GM19099 (cell line): ENCODE measurements around the gene CSF1.

Experiments
- POLR2A ChIP-seq: IDR thresholded peaks from 3 replicates; pipeline ENCODE4 v1.6.1; 2011; ENCODE audit warnings: low read depth; ENCODE audit not compliant: insufficient read length; ENCODE audit errors: extremely low read depth

Gene CSF1

DNA sequence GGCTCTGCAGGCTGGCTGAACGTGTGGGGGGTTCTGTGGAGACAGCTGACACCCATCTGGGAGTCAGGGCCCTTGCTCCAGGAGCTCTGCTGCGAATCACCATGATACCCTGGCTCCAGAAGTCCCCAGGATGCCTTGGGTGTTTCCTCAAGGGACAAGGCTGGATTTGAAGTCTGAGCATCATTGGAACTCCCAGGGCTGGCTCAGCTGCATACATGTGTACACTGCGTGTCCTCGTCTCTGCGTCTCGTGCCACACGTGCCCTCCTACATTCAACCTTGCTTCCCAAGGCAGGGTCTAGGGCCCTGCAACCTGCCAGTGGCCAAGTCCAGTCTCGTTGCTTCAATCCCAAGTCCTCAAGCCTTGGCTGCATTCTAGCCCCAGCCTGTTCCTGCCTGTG is 11.7 kb downstream of the CSF1 start:
- TF ChIP-seq POLR2A = no peak

DNA sequence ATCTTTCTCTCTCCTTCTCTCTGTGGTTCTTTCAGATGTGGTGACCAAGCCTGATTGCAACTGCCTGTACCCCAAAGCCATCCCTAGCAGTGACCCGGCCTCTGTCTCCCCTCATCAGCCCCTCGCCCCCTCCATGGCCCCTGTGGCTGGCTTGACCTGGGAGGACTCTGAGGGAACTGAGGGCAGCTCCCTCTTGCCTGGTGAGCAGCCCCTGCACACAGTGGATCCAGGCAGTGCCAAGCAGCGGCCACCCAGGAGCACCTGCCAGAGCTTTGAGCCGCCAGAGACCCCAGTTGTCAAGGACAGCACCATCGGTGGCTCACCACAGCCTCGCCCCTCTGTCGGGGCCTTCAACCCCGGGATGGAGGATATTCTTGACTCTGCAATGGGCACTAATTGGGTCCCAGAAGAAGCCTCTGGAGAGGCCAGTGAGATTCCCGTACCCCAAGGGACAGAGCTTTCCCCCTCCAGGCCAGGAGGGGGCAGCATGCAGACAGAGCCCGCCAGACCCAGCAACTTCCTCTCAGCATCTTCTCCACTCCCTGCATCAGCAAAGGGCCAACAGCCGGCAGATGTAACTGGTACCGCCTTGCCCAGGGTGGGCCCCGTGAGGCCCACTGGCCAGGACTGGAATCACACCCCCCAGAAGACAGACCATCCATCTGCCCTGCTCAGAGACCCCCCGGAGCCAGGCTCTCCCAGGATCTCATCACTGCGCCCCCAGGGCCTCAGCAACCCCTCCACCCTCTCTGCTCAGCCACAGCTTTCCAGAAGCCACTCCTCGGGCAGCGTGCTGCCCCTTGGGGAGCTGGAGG is 12.7 kb downstream of the CSF1 start:
- no peak for TF ChIP-seq POLR2A

DNA sequence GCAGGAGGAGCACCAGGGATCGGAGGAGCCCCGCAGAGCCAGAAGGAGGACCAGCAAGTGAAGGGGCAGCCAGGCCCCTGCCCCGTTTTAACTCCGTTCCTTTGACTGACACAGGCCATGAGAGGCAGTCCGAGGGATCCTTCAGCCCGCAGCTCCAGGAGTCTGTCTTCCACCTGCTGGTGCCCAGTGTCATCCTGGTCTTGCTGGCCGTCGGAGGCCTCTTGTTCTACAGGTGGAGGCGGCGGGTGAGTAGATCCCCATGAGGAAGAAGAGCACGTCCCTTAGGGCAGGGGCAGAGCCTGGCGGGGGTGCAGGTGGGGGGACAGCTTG is 13.3 kb downstream of the CSF1 start:
- no peak for TF ChIP-seq POLR2A

DNA sequence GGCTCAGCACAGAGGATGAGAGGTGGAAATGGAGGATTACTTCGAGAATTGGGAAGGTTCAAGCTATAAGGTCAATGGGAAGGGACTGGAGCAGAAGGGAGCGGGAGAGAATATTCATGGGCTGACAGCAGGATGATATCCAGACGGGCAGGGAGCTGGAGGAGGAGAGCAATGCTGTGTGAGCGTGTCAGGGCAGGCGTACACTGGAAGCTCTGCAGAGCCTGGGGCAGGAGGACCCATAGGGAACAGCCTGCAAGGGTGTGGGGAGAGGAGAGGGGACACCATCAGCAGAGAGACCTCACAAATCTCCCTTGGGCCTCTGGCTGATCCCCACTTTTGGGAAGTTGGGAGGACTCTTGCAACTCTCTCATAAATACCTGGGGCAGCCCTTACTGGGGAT is 13.7 kb downstream of the CSF1 start:
- no peak for TF ChIP-seq POLR2A

DNA sequence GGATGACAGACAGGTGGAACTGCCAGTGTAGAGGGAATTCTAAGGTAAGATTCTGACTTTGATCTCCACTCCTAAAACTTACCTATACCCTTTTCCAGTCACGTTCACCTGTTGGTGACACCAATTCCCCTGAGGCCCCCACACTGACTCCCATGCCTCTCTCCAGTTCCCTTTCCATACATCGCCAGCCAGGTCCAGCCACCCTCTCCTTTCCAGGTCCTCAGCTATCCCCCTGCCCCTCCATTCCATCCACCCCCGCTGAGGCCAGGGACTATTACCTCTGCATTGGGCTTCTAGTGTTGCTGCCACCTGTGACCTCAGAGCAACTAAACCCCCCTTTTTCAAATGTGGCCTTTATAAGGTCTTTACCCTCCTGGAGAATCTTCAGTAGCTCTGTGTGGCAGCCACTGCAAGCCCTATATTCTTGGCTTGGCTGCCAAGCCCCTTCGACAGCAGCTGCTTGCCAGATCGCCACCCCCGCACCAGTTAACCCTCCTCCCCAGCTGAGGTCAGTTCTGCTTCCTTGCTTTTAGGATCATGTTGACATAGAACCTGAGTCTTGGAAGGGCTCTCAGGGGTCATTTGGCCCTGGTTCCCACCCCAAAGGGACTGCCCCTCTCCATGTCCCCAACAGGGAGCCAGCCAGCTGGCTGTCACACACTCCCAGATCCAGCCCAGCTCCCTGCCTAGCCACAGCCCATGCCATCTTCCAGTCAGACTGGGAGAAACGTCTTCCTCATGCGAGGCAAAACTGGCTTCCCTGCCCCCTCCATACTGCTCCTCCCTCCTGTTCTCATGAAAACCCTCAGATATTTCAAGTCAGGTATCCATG is 14.7 kb downstream of the CSF1 start:
- no peak for TF ChIP-seq POLR2A

DNA sequence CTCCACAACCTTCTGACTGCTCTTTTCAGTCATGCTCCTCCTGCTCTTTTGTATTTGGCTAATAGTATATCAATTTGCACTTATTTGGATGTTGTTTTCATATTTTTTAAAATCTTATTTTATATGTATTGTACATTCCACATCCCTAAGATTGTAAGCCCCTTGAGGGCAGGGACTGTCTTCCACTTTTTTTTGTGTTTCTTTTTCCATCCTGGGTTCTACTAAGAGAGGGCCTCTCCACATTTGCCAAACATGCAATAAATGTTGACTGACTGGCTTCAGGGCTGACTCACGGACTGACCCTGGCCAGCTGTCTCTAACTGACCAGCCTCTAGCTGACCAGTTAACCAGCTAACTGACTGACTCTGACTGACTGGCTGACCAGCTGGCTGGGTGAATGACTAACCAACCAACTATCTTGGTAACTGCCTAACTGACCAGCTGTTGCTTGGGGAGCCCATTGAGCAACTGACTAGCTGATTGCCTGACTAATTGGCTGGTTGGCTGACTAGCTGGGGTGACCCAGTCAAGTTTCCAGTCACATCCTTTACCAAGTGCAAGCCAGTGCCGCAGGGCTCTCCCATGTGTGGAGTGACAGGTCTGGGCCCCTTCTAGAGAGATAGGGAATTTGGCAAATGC is 16.1 kb downstream of the CSF1 start:
- TF ChIP-seq POLR2A = no peak

DNA sequence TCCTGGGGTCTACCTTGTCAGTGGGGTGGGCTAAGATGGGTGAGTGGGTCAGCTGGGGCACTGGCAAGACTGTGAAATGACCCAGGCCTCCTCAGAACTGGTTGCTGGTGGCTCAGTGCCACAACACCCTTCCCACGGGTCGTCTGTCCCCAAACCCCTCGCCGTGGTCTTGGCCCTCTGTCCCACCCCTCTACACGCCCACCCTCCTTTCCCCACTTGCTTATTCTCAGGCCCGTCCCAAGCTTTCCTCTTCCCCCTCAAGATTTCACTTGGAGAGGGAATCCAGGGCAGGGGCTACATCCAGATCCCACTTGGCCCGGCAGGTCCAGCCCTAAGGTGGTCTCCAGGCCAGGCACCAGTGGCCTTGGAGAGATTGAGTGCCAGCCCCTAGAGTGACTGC is 16.7 kb downstream of the CSF1 start:
- no peak for TF ChIP-seq POLR2A

DNA sequence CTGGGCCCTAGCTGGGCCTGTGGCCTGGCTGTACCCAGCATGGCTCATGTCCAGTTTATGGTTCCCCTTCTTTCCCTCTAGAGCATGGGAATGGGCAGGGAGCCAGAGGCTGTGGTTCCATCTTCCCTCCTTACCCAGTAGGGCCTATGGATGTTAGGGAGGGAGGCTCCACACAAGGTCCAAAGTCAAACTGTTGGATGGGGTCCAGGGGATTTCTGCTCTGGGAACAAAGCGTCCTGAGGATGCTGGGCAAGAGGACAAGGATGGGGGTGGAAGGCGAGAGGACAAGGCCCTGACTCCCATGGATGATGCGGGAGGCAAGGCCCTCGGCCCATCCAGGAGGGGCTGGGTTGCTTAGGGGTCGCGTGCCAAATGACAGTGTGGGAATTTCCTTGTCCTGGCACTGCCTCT is 17.3 kb downstream of the CSF1 start:
- TF ChIP-seq POLR2A = no peak

DNA sequence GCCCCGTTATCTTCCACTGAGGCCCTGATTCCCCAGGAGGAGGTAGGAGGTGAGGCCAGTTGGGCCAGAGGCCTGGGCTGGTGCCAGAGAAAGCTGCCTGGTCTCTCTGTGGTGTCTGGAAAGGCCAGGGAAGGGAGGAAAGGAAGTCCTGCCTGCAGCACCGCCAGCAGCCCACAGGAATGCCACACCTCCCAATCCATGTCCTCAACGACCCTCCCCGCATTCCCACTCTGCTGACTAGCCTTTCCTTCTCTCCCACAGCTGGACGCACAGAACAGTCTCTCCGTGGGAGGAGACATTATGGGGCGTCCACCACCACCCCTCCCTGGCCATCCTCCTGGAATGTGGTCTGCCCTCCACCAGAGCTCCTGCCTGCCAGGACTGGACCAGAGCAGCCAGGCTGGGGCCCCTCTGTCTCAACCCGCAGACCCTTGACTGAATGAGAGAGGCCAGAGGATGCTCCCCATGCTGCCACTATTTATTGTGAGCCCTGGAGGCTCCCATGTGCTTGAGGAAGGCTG is 18.0 kb downstream of the CSF1 start:
- TF ChIP-seq POLR2A = no peak

DNA sequence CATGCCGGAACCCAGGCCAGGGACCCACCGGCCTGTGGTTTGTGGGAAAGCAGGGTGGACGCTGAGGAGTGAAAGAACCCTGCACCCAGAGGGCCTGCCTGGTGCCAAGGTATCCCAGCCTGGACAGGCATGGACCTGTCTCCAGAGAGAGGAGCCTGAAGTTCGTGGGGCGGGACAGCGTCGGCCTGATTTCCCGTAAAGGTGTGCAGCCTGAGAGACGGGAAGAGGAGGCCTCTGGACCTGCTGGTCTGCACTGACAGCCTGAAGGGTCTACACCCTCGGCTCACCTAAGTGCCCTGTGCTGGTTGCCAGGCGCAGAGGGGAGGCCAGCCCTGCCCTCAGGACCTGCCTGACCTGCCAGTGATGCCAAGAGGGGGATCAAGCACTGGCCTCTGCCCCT is 18.5 kb downstream of the CSF1 start:
- TF ChIP-seq POLR2A = no peak

DNA sequence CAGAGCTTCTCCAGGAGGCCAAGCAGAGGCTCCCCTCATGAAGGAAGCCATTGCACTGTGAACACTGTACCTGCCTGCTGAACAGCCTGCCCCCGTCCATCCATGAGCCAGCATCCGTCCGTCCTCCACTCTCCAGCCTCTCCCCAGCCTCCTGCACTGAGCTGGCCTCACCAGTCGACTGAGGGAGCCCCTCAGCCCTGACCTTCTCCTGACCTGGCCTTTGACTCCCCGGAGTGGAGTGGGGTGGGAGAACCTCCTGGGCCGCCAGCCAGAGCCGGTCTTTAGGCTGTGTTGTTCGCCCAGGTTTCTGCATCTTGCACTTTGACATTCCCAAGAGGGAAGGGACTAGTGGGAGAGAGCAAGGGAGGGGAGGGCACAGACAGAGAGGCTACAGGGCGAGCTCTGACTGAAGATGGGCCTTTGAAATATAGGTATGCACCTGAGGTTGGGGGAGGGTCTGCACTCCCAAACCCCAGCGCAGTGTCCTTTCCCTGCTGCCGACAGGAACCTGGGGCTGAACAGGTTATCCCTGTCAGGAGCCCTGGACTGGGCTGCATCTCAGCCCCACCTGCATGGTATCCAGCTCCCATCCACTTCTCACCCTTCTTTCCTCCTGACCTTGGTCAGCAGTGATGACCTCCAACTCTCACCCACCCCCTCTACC is 19.1 kb downstream of the CSF1 start:
- TF ChIP-seq POLR2A = no peak

DNA sequence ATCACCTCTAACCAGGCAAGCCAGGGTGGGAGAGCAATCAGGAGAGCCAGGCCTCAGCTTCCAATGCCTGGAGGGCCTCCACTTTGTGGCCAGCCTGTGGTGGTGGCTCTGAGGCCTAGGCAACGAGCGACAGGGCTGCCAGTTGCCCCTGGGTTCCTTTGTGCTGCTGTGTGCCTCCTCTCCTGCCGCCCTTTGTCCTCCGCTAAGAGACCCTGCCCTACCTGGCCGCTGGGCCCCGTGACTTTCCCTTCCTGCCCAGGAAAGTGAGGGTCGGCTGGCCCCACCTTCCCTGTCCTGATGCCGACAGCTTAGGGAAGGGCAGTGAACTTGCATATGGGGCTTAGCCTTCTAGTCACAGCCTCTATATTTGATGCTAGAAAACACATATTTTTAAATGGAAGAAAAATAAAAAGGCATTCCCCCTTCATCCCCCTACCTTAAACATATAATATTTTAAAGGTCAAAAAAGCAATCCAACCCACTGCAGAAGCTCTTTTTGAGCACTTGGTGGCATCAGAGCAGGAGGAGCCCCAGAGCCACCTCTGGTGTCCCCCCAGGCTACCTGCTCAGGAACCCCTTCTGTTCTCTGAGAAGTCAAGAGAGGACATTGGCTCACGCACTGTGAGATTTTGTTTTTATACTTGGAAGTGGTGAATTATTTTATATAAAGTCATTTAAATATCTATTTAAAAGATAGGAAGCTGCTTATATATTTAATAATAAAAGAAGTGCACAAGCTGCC is 19.8 kb downstream of the CSF1 start:
- TF ChIP-seq POLR2A = no peak

DNA sequence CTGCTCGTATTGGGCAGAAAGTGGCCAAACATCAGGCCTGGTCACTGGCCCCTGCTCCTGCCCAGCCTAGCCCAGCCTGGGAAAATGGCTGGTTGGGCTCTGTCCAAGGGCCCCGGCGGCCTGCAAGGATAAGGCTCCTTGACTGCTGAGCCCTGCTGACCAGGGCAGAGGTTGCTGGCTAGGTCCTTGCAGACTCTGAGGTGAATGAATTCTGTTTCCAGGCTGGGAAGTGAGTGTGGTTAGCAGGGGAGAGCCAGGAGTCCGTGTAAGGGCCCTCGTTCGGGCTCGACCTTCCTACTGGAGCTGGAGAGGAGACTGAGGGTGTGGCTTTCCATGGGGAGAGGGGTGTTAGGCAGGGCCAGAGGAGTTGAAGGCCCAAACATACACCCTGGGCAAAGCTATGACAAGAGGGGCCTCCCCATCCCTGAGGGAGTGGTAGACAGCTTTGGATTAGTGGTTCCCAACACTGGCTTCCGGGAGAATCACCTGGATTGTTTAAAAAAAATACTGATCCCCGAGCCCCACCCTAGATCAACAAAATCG is 20.6 kb downstream of the CSF1 start:
- TF ChIP-seq POLR2A = no peak

DNA sequence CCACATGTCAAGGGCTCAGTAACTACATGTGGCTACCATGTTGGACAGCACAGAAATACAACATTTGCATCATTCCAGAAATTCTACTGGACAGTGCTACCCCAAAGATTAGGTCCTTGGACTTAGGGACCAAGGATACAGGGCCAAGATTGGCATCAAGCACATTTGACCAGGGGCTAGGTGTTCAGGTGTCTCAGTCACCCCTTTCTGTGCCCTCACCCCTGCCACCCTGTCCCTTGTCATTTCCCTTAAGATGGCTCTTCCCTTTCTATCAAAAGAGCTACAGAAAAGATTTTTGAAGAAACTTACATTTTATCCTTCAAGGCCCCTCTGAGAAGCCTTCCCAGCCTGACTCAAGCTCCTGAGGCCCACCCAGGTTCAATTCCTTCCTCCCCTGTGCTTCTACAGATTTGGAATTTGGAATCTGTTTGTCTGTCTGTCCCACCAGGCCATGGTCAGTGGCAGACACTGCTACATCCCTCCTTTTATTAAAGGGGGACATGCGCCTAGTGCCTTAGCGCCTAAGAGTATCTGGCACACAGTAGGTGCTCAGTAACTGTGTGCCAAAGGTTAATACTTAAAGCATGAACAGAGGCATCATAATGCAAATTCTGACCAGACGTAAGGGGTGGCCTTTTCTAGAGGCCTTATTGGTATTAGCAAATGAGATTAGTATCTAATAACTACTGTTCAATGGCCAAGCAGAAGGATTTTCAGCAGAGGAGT is 21.4 kb downstream of the CSF1 start:
- TF ChIP-seq POLR2A = no peak

DNA sequence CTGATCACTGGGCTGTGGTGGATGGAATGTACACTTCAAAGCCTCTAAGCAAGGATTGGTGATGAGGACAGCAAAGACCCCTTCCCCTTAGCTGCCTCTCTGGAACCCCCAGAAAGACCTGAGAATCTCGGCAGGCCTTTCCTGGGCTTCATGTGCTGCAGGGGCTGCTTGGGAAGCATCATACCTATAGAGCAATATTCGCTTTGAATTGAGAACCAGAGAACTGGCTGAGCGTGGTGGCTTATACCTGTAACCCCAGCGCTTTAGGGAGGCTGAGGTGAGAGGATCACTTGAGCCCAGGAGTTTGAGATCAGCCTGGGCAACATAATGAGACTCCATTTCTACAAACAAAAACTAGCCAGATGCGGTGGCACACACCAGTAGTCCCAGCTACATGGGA is 22.0 kb downstream of the CSF1 start:
- no peak for TF ChIP-seq POLR2A
